Liver (tissue), 9 donors: ENCODE results near the gene PLCB1. TPM values are rescaled to one million over a fixed set of nuclear protein-coding genes. Genes with fewer than 3 reads are reported as not detected.

Source experiments
- DNase-seq: peaks from one replicate; pipeline ENCODE4 v3.0.0-alpha.2; 2017; ENCODE audit warnings: low spot score
- H3K27ac ChIP-seq, 2 donors: one replicate each; pipeline ENCODE4 v1.7.0; 2013; ENCODE audit warnings: inconsistent platforms in 2 of 2, low read length in 2 of 2, control low read depth in 1 of 2, low read depth in 1 of 2, mild to moderate bottlenecking in 1 of 2
- H3K27me3 ChIP-seq, 4 donors: one replicate each; pipeline versions ENCODE4 v1.6.1 to v1.7.0; 2013; ENCODE audit warnings: low read length in 3 of 4, inconsistent platforms in 1 of 4, mild to moderate bottlenecking in 1 of 4, moderate library complexity in 1 of 4; ENCODE audit not compliant: control insufficient read depth in 4 of 4, insufficient read depth in 4 of 4
- H3K36me3 ChIP-seq, 4 donors: one replicate each; pipeline versions ENCODE4 v1.6.1 to v1.7.0; 2013; ENCODE audit warnings: low read length in 3 of 4, mild to moderate bottlenecking in 3 of 4, low read depth in 1 of 4, moderate library complexity in 1 of 4; ENCODE audit not compliant: control insufficient read depth in 4 of 4, insufficient read depth in 3 of 4
- H3K4me1 ChIP-seq, 4 donors: one replicate each; pipeline versions ENCODE4 v1.6.1 to v1.7.0; 2013; ENCODE audit warnings: low read length in 3 of 4, mild to moderate bottlenecking in 3 of 4, moderate library complexity in 1 of 4; ENCODE audit not compliant: control insufficient read depth in 4 of 4, insufficient read depth in 4 of 4
- H3K4me3 ChIP-seq, 3 donors: one replicate each; pipeline versions ENCODE4 v1.6.1 to v1.7.0; 2013; ENCODE audit warnings: low read length in 3 of 3, control low read depth in 1 of 3, low read depth in 1 of 3, mild to moderate bottlenecking in 1 of 3
- H3K9ac ChIP-seq, 2 donors: one replicate each; pipeline ENCODE4 v1.7.0; 2013; ENCODE audit warnings: low read length in 2 of 2, mild to moderate bottlenecking in 2 of 2, moderate library complexity in 2 of 2, control low read depth in 1 of 2, low read depth in 1 of 2
- H3K9me3 ChIP-seq, 4 donors: one replicate each; pipeline versions ENCODE4 v1.6.1 to v1.7.0; 2013; ENCODE audit warnings: low read length in 3 of 4; ENCODE audit not compliant: control insufficient read depth in 4 of 4
- ATF3 ChIP-seq: IDR thresholded peaks from 2 replicates; pipeline ENCODE4 v1.6.1; 2016; ENCODE audit warnings: antibody characterized with exemption
- CTCF ChIP-seq: fragments of 150-350 bp; IDR thresholded peaks from 2 replicates; pipeline ENCODE4 v1.5.1; 2017; ENCODE audit warnings: improper control_type of control experiment, low read depth, low read length; ENCODE audit not compliant: missing input control
- EGR1 ChIP-seq, 2 donors: IDR thresholded peaks; 2 replicates each; pipeline ENCODE4 v1.6.1; 2016 to 2018; ENCODE audit warnings: antibody characterized with exemption in 2 of 2, low read depth in 2 of 2
- FOXA1 ChIP-seq: IDR thresholded peaks from 2 replicates; pipeline ENCODE4 v1.6.1; 2016; ENCODE audit warnings: antibody characterized with exemption
- FOXA2 ChIP-seq: IDR thresholded peaks from 2 replicates; pipeline ENCODE4 v1.6.1; 2016; ENCODE audit warnings: antibody characterized with exemption
- HNF4A ChIP-seq, 2 donors: conservative IDR thresholded peaks; 2 replicates each; pipeline ENCODE4 v1.6.1; 2016; ENCODE audit warnings: antibody characterized with exemption in 2 of 2, mild to moderate bottlenecking in 2 of 2
- HNF4G ChIP-seq: IDR thresholded peaks from 2 replicates; pipeline ENCODE4 v1.6.1; 2016; ENCODE audit warnings: antibody characterized with exemption
- MAX ChIP-seq: IDR thresholded peaks from 2 replicates; pipeline ENCODE4 v1.6.1; 2016; ENCODE audit warnings: antibody characterized with exemption
- NR2F2 ChIP-seq: IDR thresholded peaks from 2 replicates; pipeline ENCODE4 v1.6.1; 2016; ENCODE audit warnings: antibody characterized with exemption
- RAD21 ChIP-seq, 2 donors: IDR thresholded peaks; 2 replicates each; pipeline ENCODE4 v1.6.1; 2016; ENCODE audit warnings: antibody characterized with exemption in 2 of 2, mild to moderate bottlenecking in 2 of 2
- REST ChIP-seq: IDR thresholded peaks from 2 replicates; pipeline ENCODE4 v1.6.1; 2016; ENCODE audit warnings: antibody characterized with exemption, mild to moderate bottlenecking
- SP1 ChIP-seq: IDR thresholded peaks from 2 replicates; pipeline ENCODE4 v1.6.1; 2018; ENCODE audit warnings: antibody characterized with exemption, mild to moderate bottlenecking
- TAF1 ChIP-seq: conservative IDR thresholded peaks from 2 replicates; pipeline ENCODE4 v1.6.1; 2016; ENCODE audit warnings: antibody characterized with exemption, mild to moderate bottlenecking
- ZBTB33 ChIP-seq: IDR thresholded peaks from 2 replicates; pipeline ENCODE4 v1.6.1; 2016; ENCODE audit warnings: antibody characterized with exemption
- WGBS: extraction: QIAGEN DNeasy Blood & Tissue Kit; methylation state at CpG from one replicate; pipeline ENCODE4 v1.1.7; 2013; 5-methylcytosine and 5-hydroxymethylcytosine counted together
- polyA plus RNA-seq, 2 donors: library from polyadenylated mRNA; stranded (reverse) in 1 of 2; unstranded in 1 of 2; fragments of 200-250 nt in 1 of 2; fragments of >200 nt in 1 of 2; fragmentation: Nextera tagmentation in 1 of 2; extraction: Ambion mirVana in 1 of 2; gene quantifications; one replicate each; pipeline versions ENCODE4 v1.2.1 to v1.2.3, GENCODE V29; 2013 to 2015
- total RNA-seq, 2 donors: library from RNA; depleted of rRNA; stranded (reverse); fragments of >200 nt; gene quantifications; one replicate each; pipeline ENCODE4 v1.2.3, GENCODE V29; 2014
- donor health status: healthy.
- donor health status: healthy.
- donor health status: healthy.
- donor health status: healthy.
- donor health status: healthy.

The PLCB1 gene
- total and polyA plus RNA-seq, 4 donors = 3.7 to 13.5 (median 5.9) TPM

- Histone ChIP-seq H3K27ac (peak overlapping the region; percentile 26 to 77), H3K4me1 (peaks cover 0 to 10% (median 7%) of the 10 kb centered on the region in 4 donors), H3K4me3 (no peak overlapping the region), H3K9me3 (no peaks in the 10 kb centered on the region), H3K9ac (no peak overlapping the region), H3K36me3 (no peaks in the 10 kb centered on the region), H3K27me3 (no peaks in the 10 kb centered on the region)
- TF ChIP-seq FOXA2 (no peak), HNF4G (no peak), FOXA1 (no peak), NR2F2 (no peak), ZBTB33 (no peak), MAX (no peak), ATF3 (no peak), EGR1 (IDR thresholded peaks at IDR 0.05; ENCODE audit: low read depth in 2 of 2) (no peak), REST (no peak), SP1 (no peak), CTCF (no peak)
- DNase-seq = no peak
- 92% methylated on average over 8 of the region's 8 CpGs for WGBS
Observed at GRCh38 chr20:8145246-8146168, 13.4 kb downstream of the PLCB1 start.

GRCh38 chr20:8147476-8147875 is 15.4 kb downstream of the PLCB1 start:
- TF ChIP-seq ATF3 = no peak
- no peak for TF ChIP-seq EGR1 (IDR thresholded peaks at IDR 0.05; ENCODE audit: low read depth in 2 of 2)
- no peak for TF ChIP-seq TAF1
- no peak for TF ChIP-seq RAD21 (IDR thresholded peaks at IDR 0.05)
- peak; percentile 33 for TF ChIP-seq NR2F2
- TF ChIP-seq HNF4A (conservative IDR thresholded peaks at IDR 0.05) = no peak

More at GRCh38 chr20:8147476-8147875, 15.4 kb downstream of the PLCB1 start:
- H3K36me3 ChIP-seq = no peaks in the 10 kb centered on the region
- H3K27me3 ChIP-seq = no peaks in the 10 kb centered on the region
- H3K27ac ChIP-seq = no peak overlapping the region
- H3K9ac ChIP-seq = no peak overlapping the region
- no peaks in the 10 kb centered on the region for H3K9me3 ChIP-seq
- H3K4me3 ChIP-seq = no peak overlapping the region
- no peak for DNase-seq
- 82% methylated on average over 3 of the region's 3 CpGs for WGBS
- H3K4me1 ChIP-seq = peaks cover 0 to 10% (median 7%) of the 10 kb centered on the region in 4 donors
